ENCODE data around the gene PNCK. TPM values are rescaled to one million over a fixed set of nuclear protein-coding genes. Genes with fewer than 3 reads are reported as not detected.
A peak's percentile ranks its signal among the peaks of the same experiment; 100 is the strongest.
"Not testable (repeated sequence)": the region's sequence is repeated elsewhere in the genome, so short reads cannot be mapped to it uniquely, and the experiment has no call there.

The PNCK gene
- total and polyA plus RNA-seq, 9 donors, result 0.93 to 10.6 (median 3.5) TPM

DNA sequence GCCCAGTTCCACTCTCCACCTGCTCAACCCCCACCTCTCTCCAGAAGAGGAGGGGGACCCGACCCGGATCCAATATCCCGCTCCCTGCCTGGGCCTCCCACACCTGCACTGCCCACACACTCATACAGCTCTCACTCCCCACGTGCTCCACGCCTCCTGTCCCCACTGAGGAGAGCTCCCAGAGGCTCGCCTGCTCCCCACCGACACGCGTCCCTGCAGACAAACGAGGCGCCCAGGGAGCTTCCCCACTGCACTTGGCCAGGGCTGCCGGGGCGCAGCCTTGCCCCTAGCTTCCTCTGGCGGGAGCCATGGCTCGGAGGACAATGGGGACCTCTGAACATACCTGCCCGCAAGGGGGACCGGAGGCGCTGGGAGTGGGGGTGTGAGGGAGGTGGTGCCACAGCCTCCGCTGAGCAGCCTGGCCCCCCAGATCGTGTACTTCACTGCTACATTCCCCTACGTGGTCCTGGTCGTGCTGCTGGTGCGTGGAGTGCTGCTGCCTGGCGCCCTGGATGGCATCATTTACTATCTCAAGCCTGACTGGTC is 19.1 kb upstream of the PNCK start:
- peaks cover 14% of the 10 kb centered on the region for H3K36me3 ChIP-seq (ENCODE audit: control insufficient read depth, insufficient read depth, low read length)
- WGBS (ENCODE audit: insufficient coverage), result 67% methylated on average over 18 of the region's 24 CpGs
- no peaks in the 10 kb centered on the region for H3K27me3 ChIP-seq (ENCODE audit: control insufficient read depth, insufficient read depth, low read length)
- H3K4me3 ChIP-seq (ENCODE audit: low read length), result no peak overlapping the region
- H3K4me1 ChIP-seq (ENCODE audit: control insufficient read depth, insufficient read depth, low read length), result peaks cover 11% of the 10 kb centered on the region
- no peak overlapping the region for H3K27ac ChIP-seq (ENCODE audit: low read length)
- no peaks in the 10 kb centered on the region for H3K9me3 ChIP-seq (replicated peaks; ENCODE audit: control insufficient read depth, low read depth, low read length)
- DNase-seq, result peak; percentile 23

DNA sequence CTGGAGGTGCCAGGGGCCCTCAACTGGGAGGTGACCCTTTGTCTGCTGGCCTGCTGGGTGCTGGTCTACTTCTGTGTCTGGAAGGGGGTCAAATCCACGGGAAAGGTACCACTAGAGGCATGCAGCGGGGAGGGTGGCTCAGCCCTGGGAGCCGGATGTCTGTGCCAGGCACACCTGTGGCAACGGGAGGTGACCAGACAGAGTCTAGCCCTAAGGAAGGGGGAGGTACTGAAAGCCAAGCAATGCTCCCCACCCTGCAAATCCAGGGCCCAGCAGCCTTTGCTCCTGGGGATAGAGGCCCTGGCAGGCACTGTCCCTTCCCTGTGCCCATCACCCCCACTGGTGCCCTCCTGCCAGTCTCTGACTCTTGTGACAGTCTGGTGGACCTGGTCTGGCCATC is 18.4 kb upstream of the PNCK start:
- DNase-seq, result no peak

DNA sequence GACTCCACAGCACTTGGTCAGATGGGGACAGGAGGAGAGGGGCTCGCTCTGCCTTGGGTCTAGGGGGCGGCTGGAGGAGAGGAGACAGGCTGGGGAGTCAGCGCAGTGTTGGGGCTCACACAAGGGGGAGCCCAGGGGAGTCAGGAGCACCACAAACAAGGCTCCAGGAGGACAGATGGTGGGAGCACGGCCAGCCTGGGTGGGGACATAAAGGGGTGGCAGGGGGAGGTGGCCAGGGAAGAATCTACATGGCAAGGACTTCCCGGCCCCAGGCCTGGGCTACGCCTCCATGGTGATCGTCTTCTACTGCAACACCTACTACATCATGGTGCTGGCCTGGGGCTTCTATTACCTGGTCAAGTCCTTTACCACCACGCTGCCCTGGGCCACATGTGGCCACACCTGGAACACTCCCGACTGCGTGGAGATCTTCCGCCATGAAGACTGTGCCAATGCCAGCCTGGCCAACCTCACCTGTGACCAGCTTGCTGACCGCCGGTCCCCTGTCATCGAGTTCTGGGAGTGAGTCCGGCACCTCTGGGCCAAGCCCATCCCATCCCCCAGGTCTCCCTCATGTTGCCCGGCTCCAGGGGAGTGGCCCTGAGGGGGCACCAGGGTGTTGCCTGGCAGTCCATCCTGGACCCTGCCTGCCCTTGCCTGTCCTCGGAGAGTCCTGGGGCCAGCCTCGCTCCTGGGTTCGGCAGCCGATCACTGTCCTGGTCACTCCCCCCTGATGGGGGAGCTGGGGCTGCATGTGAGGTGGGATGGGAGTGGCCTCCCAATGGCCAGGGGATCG is 17.6 kb upstream of the PNCK start:
- DNase-seq; H3K4me3 ChIP-seq (ENCODE audit: low read length); H3K27me3 ChIP-seq (ENCODE audit: control insufficient read depth, insufficient read depth, low read length); H3K9me3 ChIP-seq (replicated peaks; ENCODE audit: control insufficient read depth, low read depth, low read length); H3K36me3 ChIP-seq (ENCODE audit: control insufficient read depth, insufficient read depth, low read length); H3K27ac ChIP-seq (ENCODE audit: low read length): not testable (repeated sequence)
- H3K4me1 ChIP-seq (ENCODE audit: control insufficient read depth, insufficient read depth, low read length), result peaks cover 14% of the 10 kb centered on the region
- WGBS (ENCODE audit: insufficient coverage), result 95% methylated on average over 12 of the region's 21 CpGs

More for the DNA sequence above, 18.4 kb upstream of the PNCK start:
- Histone ChIP-seq H3K27me3 (ENCODE audit: control insufficient read depth, insufficient read depth, low read length) (no peaks in the 10 kb centered on the region), H3K4me3 (ENCODE audit: low read length) (no peak overlapping the region), H3K9me3 (replicated peaks; ENCODE audit: control insufficient read depth, low read depth, low read length) (no peaks in the 10 kb centered on the region), H3K4me1 (ENCODE audit: control insufficient read depth, insufficient read depth, low read length) (peaks cover 14% of the 10 kb centered on the region), H3K27ac (ENCODE audit: low read length) (no peak overlapping the region), H3K36me3 (ENCODE audit: control insufficient read depth, insufficient read depth, low read length) (peaks cover 11% of the 10 kb centered on the region)
- WGBS (ENCODE audit: insufficient coverage), result no CpG with 5 or more reads among the region's 4 CpGs

DNA sequence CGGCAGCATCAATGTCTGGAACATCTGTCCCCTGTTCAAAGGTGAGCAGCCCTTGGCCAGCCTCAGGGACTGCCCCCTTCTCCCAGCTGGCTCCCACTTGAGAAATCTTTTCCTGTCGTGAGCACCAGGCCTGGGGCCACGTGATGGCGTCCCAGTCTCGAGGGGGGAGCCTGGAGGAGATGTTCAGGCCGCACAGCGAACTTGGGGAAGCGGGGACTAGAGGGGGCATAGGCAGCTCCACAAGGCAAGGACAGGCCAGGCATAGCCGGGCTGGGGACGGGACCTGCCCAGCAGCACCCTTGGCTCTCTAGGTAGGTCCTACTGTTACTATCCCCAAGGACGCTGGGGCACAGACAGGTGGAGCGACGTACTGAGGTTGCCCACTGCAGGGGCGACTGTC is 16.9 kb upstream of the PNCK start:
- H3K4me1 ChIP-seq (ENCODE audit: control insufficient read depth, insufficient read depth, low read length), result peaks cover 14% of the 10 kb centered on the region
- H3K36me3 ChIP-seq (ENCODE audit: control insufficient read depth, insufficient read depth, low read length), result peaks cover 4% of the 10 kb centered on the region
- H3K4me3 ChIP-seq (ENCODE audit: low read length), result no peak overlapping the region
- no peak overlapping the region for H3K27ac ChIP-seq (ENCODE audit: low read length)
- H3K9me3 ChIP-seq (replicated peaks; ENCODE audit: control insufficient read depth, low read depth, low read length), result no peaks in the 10 kb centered on the region
- DNase-seq, result no peak
- H3K27me3 ChIP-seq (ENCODE audit: control insufficient read depth, insufficient read depth, low read length), result peaks cover 5% of the 10 kb centered on the region
- WGBS (ENCODE audit: insufficient coverage), result 78% methylated on average over 8 of the region's 14 CpGs

DNA sequence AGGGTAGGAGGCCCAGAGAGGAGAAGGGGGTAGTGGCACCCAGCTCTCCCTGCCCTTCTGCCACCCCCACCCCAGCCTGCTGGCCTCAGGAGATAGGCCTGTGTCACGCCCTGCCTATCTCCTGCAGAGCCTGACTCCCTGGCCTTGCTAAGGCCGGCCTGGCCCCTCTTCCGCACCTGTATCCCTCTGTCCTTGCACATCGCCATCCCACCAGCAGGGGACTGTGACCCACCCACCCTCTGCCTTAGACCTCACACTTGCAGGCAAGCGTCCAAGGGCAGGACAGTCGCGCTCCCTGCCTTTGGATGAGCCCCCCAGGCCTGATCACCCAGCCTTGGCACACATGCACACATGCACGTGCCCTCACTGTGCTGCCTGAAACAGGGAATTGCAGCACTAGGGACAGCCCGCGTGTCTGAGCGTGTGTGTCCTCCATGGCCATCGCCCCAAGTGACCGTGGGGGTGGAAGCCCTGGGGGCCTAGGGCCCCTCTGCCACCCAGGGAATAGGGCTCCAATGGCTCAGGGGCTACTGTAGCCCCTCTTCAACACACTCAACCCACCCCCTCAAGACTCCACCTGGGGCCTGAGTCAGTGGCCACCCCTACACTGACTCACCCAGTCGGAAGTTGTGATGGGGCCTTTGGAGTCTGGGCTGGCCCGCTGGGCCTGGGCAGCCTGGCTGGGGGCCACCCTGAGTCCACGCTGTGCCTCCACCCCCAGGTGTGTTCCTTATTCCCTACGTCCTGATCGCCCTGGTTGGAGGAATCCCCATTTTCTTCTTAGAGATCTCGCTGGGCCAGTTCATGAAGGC is 16.2 kb upstream of the PNCK start:
- no peaks in the 10 kb centered on the region for H3K9me3 ChIP-seq (replicated peaks; ENCODE audit: control insufficient read depth, low read depth, low read length)
- DNase-seq, result no peak
- H3K4me3 ChIP-seq (ENCODE audit: low read length), result peak overlapping the region; percentile 17
- peaks cover 14% of the 10 kb centered on the region for H3K4me1 ChIP-seq (ENCODE audit: control insufficient read depth, insufficient read depth, low read length)
- peaks cover 2% of the 10 kb centered on the region for H3K36me3 ChIP-seq (ENCODE audit: control insufficient read depth, insufficient read depth, low read length)
- no peak overlapping the region for H3K27ac ChIP-seq (ENCODE audit: low read length)
- peaks cover 5% of the 10 kb centered on the region for H3K27me3 ChIP-seq (ENCODE audit: control insufficient read depth, insufficient read depth, low read length)
- WGBS (ENCODE audit: insufficient coverage), result 85% methylated on average over 18 of the region's 19 CpGs

DNA sequence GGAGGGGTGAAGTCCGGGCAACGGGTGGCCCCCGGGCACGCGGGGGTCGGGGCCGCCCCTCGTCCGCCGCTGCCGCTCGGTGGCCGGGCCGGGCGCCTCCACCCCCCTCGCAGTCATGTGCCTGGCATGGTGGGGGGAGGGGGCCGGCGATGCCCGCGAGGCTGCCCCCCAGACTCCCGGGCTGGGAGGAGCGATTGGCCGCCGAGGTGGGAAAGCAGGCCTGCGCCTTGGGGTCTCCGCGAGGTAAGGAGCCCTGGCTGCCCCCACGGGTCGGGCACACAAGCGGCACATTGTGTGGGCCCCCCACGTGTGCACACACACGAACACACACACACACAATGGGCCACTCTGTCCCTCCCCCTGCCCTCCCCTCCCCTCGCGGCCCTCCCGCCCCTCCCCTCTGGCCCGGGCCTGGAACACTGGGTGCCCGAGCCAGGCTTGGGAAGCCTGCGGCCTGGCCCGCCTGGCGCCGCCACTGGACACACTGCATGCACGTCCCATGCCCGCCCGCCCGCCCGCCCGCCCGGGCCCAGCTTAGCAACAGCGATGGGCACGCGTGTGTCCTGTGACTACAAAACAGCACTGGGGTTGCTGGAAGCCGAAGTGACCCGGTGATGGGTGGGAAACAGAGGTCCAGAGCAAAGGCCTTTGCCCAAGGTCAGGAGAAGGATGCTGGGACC is 15.4 kb upstream of the PNCK start:
- H3K9me3 ChIP-seq (replicated peaks; ENCODE audit: control insufficient read depth, low read depth, low read length), result no peaks in the 10 kb centered on the region
- DNase-seq, result peak; percentile 35
- WGBS (ENCODE audit: insufficient coverage), result 52% methylated on average over 32 of the region's 53 CpGs
- no peaks in the 10 kb centered on the region for H3K36me3 ChIP-seq (ENCODE audit: control insufficient read depth, insufficient read depth, low read length)
- H3K4me3 ChIP-seq (ENCODE audit: low read length), result peak overlapping the region; percentile 17
- H3K27ac ChIP-seq (ENCODE audit: low read length), result no peak overlapping the region
- peaks cover 5% of the 10 kb centered on the region for H3K27me3 ChIP-seq (ENCODE audit: control insufficient read depth, insufficient read depth, low read length)
- peaks cover 14% of the 10 kb centered on the region for H3K4me1 ChIP-seq (ENCODE audit: control insufficient read depth, insufficient read depth, low read length)

DNA sequence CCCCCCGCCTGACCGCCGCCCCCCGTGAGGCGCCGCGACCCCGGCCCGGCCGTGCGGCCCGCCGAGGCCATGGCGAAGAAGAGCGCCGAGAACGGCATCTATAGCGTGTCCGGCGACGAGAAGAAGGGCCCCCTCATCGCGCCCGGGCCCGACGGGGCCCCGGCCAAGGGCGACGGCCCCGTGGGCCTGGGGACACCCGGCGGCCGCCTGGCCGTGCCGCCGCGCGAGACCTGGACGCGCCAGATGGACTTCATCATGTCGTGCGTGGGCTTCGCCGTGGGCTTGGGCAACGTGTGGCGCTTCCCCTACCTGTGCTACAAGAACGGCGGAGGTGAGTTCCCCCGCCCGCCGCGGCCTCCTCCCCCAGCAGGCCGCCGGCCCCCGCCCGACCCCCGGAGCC is 14.9 kb upstream of the PNCK start:
- WGBS (ENCODE audit: insufficient coverage), result 34% methylated on average over 51 of the region's 57 CpGs
- H3K9me3 ChIP-seq (replicated peaks; ENCODE audit: control insufficient read depth, low read depth, low read length), result peaks cover 2% of the 10 kb centered on the region
- H3K4me3 ChIP-seq (ENCODE audit: low read length), result peak overlapping the region; percentile 10
- H3K27ac ChIP-seq (ENCODE audit: low read length), result no peak overlapping the region
- H3K36me3 ChIP-seq (ENCODE audit: control insufficient read depth, insufficient read depth, low read length), result no peaks in the 10 kb centered on the region
- H3K27me3 ChIP-seq (ENCODE audit: control insufficient read depth, insufficient read depth, low read length), result peaks cover 5% of the 10 kb centered on the region
- H3K4me1 ChIP-seq (ENCODE audit: control insufficient read depth, insufficient read depth, low read length), result peaks cover 14% of the 10 kb centered on the region
- DNase-seq, result no peak

DNA sequence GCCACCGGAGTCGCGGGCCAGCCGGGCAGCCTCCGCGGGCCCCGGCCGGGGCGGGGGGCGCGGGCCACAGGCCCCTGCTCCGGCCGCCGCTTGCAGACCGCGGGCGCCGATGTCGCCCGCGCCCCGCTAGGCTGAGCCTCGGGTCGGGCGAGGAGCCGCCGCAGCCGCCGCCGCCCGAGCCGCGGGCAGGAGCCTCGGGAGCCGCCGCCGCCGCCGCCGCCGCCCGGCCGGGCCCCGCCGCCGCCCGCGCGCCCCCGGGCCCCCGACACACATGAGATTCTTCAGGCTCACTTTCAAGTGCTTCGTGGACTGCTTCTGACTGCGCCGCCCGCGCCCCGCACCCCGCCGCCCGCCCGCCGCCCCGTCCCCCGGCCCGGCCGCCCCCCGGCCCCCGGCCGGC is 14.5 kb upstream of the PNCK start:
- no peak for DNase-seq
- Histone ChIP-seq H3K27ac (ENCODE audit: low read length) (no peak overlapping the region), H3K4me3 (ENCODE audit: low read length) (no peak overlapping the region), H3K4me1 (ENCODE audit: control insufficient read depth, insufficient read depth, low read length) (peaks cover 14% of the 10 kb centered on the region), H3K27me3 (ENCODE audit: control insufficient read depth, insufficient read depth, low read length) (peaks cover 5% of the 10 kb centered on the region), H3K36me3 (ENCODE audit: control insufficient read depth, insufficient read depth, low read length) (no peaks in the 10 kb centered on the region), H3K9me3 (replicated peaks; ENCODE audit: control insufficient read depth, low read depth, low read length) (peaks cover 3% of the 10 kb centered on the region)
- WGBS (ENCODE audit: insufficient coverage), result 30% methylated on average over 53 of the region's 69 CpGs

DNA sequence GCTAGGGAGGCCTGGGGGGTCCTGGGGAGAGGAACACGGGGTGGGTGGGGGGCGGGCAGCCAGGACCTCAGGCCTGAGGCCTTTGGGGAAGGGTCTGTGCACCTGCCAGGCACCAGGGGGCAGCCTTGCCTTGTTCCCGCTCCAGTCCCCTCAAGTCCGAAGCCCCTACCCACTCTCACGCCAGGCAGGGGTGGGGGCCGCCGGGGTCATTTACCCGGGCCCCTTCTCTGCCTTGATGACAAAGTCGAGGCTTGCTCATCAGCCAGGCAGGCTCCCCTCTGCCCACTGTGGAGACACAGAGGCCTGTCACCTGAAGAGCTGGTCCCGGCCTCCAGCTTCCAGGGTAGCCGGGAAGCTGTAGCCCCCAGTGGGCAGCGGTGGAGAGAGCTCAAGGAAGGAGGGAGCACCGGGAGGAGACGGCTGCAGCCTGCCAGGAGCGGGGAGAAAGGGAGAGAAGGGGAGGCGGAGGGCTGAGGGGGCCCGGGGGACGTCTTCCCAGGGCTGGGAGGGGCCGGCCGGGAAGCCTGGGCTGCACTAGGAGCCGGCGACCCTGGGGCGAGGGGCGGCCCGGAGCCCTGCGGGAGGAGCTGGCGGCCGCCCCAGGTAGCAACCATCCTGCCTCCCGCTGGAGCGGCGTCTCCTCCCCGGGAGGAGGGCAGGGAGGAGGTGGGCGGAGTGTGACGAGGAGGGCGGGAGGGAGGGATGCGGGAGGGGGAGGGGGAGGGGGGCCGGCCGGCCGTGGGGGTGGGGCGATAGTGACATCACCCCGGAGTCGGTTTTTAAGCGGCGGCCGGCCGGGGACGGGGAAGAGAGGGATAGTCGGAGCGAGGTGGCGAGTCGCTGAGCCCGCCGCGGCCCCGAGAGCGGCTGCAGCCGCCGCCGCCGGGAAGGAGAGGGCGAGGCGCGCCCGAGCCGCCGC is 13.8 kb upstream of the PNCK start, which contains the start of gene SLC6A8:
TSS of gene SLC6A8 (plus strand) at position 806 of the 919 bp plus-strand sequence. CDS start 649 bp downstream, outside the sequence.
- Histone ChIP-seq H3K27ac (ENCODE audit: low read length) (no peak within 1 kb of the TSS), H3K4me1 (ENCODE audit: control insufficient read depth, insufficient read depth, low read length) (peaks cover 10% of the 10 kb centered on the region), H3K4me3 (ENCODE audit: low read length) (peak within 1 kb of the TSS; percentile 10), H3K9me3 (replicated peaks; ENCODE audit: control insufficient read depth, low read depth, low read length) (peaks cover 3% of the 10 kb centered on the region), H3K27me3 (ENCODE audit: control insufficient read depth, insufficient read depth, low read length) (peaks cover 5% of the 10 kb centered on the region), H3K36me3 (ENCODE audit: control insufficient read depth, insufficient read depth, low read length) (no peaks in the 10 kb centered on the region)
- peak; percentile 81 for DNase-seq
- WGBS (ENCODE audit: insufficient coverage), result 30% methylated on average over 41 of the region's 66 CpGs

All from muscle of leg (tissue), 11 donors.